ENCODE measurements around the gene RCAN1. TPM values are rescaled to one million over a fixed set of nuclear protein-coding genes. Genes with fewer than 3 reads are reported as not detected.
"Not testable (repeated sequence)": the region's sequence is repeated elsewhere in the genome, so short reads cannot be mapped to it uniquely, and the experiment has no call there.

Gene RCAN1
- total RNA-seq, 2 donors from 2014 or later = 2.9 to 7.4 TPM

DNA sequence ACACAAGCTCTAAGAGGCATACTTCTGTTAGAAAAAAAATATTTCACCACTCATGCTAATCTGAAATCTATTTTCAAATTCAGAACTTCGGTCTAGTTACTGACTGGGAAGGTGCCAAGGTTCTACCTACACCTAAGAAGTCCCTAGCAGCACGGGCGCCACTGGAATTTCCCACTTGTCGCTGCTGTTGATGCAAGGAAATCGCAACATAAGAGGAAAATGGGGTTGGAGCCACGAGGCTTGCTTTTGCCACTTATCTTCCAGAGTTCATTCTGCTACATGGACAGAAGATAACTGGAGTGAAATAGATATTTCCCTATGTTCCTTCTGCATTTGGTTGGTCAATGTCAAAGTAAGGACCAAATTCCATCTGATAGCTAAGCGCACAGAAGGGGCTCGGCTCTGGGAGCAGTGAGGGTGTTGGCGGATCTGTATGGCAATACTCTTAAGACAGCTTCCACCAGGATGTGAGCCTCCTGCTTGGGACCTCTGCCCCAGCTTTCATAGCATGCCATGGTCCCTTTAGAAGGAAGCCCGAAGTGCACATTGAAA, 47.2 kb downstream of the RCAN1 start:
- no peak for ATAC-seq
- Mint-ChIP-seq H3K9me3 (peaks cover 3 to 4% of the 10 kb centered on the region in 2 donors), H3K27ac (no peak overlapping the region), H3K36me3 (peaks cover 8 to 16% of the 10 kb centered on the region in 2 donors)
- no peak for DNase-seq (ENCODE audit: low spot score in 2 of 2)

DNA sequence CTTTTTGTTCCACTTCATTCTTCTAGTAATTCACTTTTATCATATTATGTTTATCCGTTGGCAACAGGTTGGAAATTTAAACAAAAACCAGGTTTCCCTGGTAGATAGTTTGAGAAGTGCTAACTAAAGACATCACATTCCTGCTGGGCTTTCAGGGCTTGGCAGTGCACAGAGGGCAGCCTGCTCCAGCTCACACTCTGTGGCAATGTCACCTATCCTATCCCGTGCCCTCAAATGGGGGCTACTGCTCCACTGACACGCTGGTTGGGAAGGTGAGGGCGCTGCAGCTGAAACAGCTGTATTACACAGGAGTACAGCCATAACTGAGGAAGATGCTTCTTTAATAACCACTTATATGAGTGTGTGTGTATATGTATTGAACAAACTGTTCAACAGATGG, 49.7 kb downstream of the RCAN1 start:
- no peaks in the 10 kb centered on the region for H3K9me3 Mint-ChIP-seq
- peaks cover 4 to 12% of the 10 kb centered on the region in 2 donors for H3K36me3 Mint-ChIP-seq
- no peak for ATAC-seq

DNA sequence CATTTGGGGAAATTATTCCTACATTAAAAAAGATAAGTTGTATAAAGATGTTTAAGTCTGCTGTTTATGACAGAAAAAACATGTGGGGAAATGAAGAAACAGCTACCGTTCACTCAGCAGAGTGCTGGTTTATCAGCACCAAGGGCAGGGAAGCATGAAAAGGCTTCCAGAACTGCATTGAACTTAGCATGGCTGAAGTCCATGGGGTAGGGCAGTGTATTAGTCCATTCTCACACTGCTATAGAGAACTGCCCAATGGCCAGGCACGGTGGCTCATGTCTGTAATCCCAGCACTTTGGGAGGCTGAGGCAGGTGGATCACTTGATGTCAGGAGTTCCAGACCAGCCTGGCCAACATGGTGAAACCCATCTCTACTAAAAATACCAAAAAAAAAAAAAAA, 51.5 kb downstream of the RCAN1 start:
- H3K9me3 Mint-ChIP-seq; H3K36me3 Mint-ChIP-seq; DNase-seq (ENCODE audit: low spot score in 2 of 2); ATAC-seq; H3K27ac Mint-ChIP-seq: not testable (repeated sequence)

More for the DNA sequence above, 49.7 kb downstream of the RCAN1 start:
- no peak overlapping the region for H3K27ac Mint-ChIP-seq
- DNase-seq (ENCODE audit: low spot score in 2 of 2) = no peak

DNA sequence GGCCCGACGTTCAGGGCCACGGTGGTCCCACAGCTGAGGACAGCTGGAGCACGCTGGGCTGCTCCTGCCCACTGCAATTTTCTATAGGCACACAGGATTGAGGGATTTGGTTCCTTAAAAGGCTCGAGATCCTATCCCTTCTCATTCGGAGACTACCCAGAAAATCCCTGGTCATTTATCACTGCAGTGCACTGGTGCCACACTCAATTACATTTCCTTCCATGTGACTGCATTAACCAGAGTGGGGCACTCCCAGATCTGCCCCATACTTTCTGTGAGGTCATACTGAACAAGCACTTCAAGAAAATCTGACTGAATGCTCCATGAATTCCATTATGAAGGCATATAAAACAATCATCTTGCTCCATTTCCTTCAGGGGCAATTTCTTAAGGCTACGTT, 53.1 kb downstream of the RCAN1 start:
- peaks cover 4% of the 10 kb centered on the region in 2 donors for H3K36me3 Mint-ChIP-seq
- H3K27ac Mint-ChIP-seq = no peak overlapping the region
- DNase-seq (ENCODE audit: low spot score in 2 of 2) = no peak
- H3K9me3 Mint-ChIP-seq = no peaks in the 10 kb centered on the region
- no peak for ATAC-seq

DNA sequence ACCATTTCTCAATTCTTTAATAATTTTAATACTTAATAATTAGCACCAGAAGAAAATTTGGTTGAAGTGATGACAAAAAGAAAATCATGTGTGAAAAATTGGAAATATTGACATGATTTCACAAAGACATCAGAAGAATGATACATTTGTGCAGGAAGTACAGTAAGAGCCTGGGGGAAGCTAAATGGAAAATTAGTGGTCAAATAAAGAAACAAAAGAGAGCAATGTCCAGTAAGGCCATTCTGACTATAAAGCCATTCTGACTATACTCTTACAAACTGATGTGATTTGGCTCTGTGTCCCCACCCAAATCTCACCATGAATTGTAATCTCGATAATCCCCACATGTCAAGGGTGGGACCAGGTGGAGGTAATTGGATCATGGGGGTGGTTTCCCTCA, 54.3 kb downstream of the RCAN1 start:
- peaks cover 4% of the 10 kb centered on the region in 2 donors for H3K36me3 Mint-ChIP-seq
- H3K9me3 Mint-ChIP-seq = no peaks in the 10 kb centered on the region
- DNase-seq (ENCODE audit: low spot score in 2 of 2) (no peak), ATAC-seq (no peak)
- H3K27ac Mint-ChIP-seq = no peak overlapping the region

DNA sequence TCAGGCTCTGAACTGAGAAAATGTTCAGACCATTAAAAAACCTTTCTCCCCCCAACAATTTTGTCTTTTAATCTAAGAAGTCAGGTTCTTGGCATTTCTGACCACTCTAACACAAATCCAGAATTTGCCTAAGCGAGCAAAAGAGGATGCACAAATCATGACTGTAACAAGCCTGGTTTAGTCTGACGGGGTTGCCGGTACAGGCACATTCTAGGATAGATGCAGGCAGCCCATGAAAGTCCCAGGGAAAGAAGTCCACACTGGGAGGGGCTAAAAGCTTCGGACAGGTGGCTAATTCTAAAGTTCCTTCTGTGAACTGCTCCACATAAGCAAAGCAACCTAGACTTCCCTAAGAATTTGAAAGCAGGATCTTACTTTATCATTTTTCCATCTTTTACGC, 54.9 kb downstream of the RCAN1 start:
- ATAC-seq = no peak
- H3K27ac Mint-ChIP-seq = no peak overlapping the region
- DNase-seq (ENCODE audit: low spot score in 2 of 2) = no peak
- H3K9me3 Mint-ChIP-seq = peaks cover 2 to 3% of the 10 kb centered on the region in 2 donors
- H3K36me3 Mint-ChIP-seq = peaks cover 4 to 7% of the 10 kb centered on the region in 2 donors

DNA sequence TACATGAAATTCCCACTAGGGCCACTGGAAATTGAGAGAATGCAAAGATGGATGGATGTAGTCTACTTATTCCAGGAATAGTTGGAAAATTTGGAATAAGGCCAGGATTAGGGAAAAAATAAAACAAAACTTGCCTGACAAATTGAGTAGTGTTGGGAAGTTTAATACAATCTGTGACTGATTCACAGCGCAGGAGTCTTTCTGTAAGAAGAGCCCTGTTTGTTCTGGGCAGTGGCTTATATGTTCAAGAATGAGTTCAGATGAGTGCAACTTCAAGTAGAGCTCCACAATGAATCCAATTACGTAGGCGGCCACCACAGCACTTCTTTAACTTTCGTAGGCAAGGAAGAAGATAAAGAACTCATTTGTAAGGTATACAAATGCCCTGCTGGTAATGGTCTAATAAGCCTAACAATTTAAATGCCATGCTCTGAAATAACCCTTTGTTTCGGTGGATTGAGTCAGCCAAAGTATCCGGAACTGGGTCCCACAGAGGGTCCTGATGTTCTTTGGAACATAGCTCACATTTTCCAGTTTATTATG, 55.8 kb downstream of the RCAN1 start:
- H3K36me3 Mint-ChIP-seq = peaks cover 11 to 15% of the 10 kb centered on the region in 2 donors
- DNase-seq (ENCODE audit: low spot score in 2 of 2) (no peak), ATAC-seq (no peak)

DNA sequence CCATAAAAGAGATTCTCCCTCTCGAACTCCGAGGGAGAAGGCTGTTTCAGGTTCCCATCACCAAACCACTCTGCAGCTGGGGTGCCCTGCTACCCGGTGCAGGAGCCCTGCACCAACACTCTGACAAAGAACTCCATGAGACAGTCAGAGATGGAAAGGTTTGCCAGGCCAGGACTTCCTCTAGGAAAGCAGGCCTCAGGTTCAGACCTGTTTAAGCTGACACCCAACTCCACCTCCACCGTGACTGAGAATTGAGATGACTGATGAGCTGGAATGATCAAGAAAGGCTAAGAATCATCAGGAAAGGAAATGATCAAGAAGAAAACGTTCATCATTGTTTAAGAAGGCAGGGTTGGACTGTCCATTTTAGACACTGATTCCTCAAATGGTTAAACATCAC, 56.7 kb downstream of the RCAN1 start:
- Mint-ChIP-seq H3K9me3 (peaks cover 8 to 13% of the 10 kb centered on the region in 2 donors), H3K27ac (no peak overlapping the region)
- no peak for ATAC-seq

More for the DNA sequence above, 55.8 kb downstream of the RCAN1 start:
- Mint-ChIP-seq H3K9me3 (peaks cover 8 to 11% of the 10 kb centered on the region in 2 donors), H3K27ac (peak overlapping the region in 1 of 2 donors; percentile 21)

DNA sequence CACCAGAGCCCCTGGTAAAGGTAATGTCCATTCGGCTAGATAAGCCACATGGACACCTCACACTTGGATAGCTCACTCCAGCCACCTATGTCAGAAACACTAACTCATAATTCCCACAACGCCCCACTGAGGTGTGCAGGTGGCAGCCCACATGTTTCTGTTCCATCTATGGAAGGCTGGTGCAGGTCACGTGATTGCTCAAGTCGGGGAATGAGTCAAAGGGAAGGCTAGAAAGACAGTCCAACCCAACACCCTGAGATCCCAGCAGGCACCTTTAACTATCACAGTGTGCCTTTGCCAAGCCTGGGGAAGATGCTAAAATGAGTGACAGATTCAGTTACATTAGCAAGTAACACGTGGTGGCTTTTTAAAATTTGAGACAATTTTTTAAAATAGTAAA, 57.7 kb downstream of the RCAN1 start:
- Mint-ChIP-seq H3K9me3 (peaks cover 8 to 13% of the 10 kb centered on the region in 2 donors), H3K27ac (no peak overlapping the region), H3K36me3 (peaks cover 10 to 13% of the 10 kb centered on the region in 2 donors)
- ATAC-seq (peak; percentile 41 to 68), DNase-seq (ENCODE audit: low spot score in 2 of 2) (no peak)

More for the DNA sequence above, 56.7 kb downstream of the RCAN1 start:
- peaks cover 10 to 13% of the 10 kb centered on the region in 2 donors for H3K36me3 Mint-ChIP-seq
- no peak for DNase-seq (ENCODE audit: low spot score in 2 of 2)

DNA sequence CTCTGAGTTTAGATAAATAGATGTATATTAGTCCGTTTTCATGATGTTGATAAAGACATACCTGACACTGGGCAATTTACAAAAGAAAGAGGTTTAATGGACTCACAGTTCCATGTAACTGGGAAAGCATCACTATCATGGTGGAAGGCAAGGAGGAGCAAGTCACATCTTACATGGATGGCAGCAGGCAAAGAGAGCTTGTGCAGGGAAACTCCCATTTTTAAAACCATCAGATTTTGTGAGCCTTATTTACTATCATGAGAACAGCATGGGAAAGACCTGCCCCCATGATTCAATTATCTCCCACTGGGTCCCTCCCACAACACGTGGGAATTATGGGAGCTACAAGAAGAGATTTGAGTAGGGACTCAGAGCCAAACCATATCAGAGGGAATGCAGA, 60.2 kb downstream of the RCAN1 start:
- not testable (repeated sequence) for DNase-seq (ENCODE audit: low spot score in 2 of 2); ATAC-seq
- H3K36me3 Mint-ChIP-seq = peaks cover 14 to 27% of the 10 kb centered on the region in 2 donors
- peak overlapping the region in 1 of 2 donors; percentile 73 for H3K27ac Mint-ChIP-seq
- H3K9me3 Mint-ChIP-seq = peaks cover 11 to 18% of the 10 kb centered on the region in 2 donors

DNA sequence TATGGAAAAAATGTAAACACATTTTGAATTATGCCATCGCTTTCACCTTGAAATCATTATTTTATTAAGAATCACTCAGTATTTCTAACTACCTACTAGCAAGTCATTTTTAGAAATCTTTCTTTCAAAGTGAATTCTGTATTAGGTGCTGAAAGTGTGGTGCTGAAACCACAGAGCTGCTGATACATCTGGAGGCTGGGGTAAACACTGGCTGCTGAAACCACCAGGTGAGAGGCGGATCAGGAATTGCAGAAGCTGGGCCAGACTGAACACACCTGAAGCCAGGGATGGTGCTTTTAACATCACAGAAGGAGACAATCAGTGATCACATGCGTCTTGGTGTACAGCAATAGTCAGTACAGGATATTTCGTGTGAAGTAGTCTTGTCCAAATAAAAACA, 60.7 kb downstream of the RCAN1 start:
- H3K9me3 Mint-ChIP-seq = peaks cover 11 to 18% of the 10 kb centered on the region in 2 donors
- DNase-seq (ENCODE audit: low spot score in 2 of 2) = no peak
- H3K36me3 Mint-ChIP-seq = peaks cover 14 to 27% of the 10 kb centered on the region in 2 donors
- H3K27ac Mint-ChIP-seq = peak overlapping the region in 1 of 2 donors; percentile 73
- ATAC-seq = peak in 1 of 2 donors; percentile 66

DNA sequence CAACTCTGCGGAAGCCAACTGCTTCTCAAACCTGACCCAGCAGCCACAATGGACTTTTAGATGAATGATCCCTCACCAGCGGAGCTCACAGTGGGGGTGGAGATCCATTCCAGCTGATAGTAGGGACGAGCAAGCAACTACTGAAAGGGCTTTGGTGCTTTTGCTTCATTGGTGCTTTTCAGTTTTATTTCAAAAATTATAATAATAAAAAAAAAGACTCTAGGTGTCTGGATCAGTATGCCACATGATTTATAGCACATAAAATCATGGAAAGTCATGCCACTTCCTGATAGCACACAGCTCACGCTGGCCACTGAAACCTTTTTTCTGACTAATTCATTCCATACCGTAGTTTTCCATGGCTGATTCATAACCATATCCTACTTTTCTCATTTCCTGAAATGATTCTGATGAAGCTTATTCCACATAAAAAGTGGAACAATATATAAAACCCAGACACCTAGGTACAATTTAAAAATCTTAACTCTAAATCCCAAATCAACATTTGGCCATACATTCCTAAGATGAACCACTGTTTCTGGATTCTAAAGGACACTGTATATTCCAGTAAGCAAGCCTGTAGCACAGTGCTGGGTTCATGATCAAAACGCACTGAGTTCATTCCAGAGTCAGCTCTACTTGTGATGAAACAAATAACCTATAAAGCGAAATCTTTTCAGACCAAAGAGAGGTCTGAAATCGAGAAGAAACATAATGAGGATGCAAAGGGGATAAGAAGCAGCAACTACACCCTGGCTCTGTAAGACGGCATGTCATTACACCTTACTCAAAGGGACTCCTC, 61.6 kb downstream of the RCAN1 start:
- ATAC-seq (peak; percentile 55 to 58), DNase-seq (ENCODE audit: low spot score in 2 of 2) (no peak)
- peaks cover 11 to 18% of the 10 kb centered on the region in 2 donors for H3K9me3 Mint-ChIP-seq
- H3K36me3 Mint-ChIP-seq = peaks cover 14 to 27% of the 10 kb centered on the region in 2 donors
- peak overlapping the region in 1 of 2 donors; percentile 73 for H3K27ac Mint-ChIP-seq

DNA sequence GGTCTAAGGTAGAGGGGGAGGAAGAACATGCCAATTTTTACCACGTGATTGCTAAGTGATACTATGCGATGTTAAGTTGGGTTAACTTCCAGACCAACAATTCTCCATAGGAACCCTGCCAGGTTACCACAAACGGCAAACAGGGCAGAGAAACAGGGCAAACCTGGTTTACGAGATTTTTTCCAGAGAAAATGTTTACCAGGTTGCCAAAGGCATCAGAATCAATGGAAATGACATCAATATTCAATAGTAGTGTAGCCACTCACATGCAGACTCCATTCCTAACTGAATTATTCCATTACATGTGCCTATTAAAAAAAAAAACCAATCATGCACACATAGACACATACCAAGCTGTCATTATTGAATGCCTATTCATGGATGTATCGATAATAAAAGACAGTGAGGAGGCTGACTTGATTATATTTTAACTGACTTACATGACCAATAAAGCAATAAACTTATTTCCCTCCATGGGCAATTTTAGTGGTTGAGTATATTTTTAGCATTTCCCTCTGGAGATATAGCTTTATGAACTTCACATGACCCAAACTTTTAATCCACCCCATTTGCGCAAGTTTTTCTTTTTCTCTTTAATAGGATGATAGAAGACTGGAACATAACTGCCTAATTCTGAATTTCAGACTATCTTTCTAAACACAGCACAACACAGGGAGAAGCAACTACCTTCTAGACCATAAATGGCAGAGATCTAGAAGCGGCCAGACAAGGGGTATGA, 62.4 kb downstream of the RCAN1 start:
- Mint-ChIP-seq H3K27ac (peak overlapping the region in 1 of 2 donors; percentile 73), H3K9me3 (peaks cover 11 to 18% of the 10 kb centered on the region in 2 donors), H3K36me3 (peaks cover 14 to 27% of the 10 kb centered on the region in 2 donors)
- ATAC-seq = no peak
- DNase-seq (ENCODE audit: low spot score in 2 of 2) = no peak

DNA sequence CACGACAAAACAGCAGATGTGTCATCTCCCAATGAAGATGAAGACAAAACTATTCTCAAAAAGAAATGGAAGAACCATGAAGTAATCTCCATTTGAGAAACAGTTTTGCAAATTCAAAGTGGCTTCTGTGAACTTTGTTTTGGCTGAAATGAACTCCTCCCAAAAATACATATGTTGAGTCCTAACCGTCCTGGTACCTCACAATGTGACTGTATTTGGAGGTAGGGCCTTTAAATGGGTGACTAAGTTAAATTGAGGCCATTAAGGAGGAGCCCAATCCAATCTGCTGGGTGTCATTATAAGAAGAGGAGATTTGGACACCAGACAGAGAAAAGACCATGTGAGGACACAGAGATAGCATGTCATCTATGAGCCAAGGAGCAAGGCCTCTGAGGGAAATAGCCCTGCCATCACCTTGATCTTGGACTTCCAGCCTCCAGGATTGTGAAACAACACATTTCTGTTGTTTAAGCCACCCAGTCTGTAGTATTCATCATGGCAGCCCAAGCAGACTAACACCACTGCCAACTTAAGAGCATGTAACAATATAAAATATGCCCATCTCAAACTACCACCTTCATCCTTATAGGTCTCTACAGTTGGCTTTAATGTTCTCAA, 64.6 kb downstream of the RCAN1 start:
- peaks cover 11 to 18% of the 10 kb centered on the region in 2 donors for H3K9me3 Mint-ChIP-seq
- H3K36me3 Mint-ChIP-seq = peaks cover 14 to 27% of the 10 kb centered on the region in 2 donors
- no peak for DNase-seq (ENCODE audit: low spot score in 2 of 2)
- no peak for ATAC-seq
- no peak overlapping the region for H3K27ac Mint-ChIP-seq

DNA sequence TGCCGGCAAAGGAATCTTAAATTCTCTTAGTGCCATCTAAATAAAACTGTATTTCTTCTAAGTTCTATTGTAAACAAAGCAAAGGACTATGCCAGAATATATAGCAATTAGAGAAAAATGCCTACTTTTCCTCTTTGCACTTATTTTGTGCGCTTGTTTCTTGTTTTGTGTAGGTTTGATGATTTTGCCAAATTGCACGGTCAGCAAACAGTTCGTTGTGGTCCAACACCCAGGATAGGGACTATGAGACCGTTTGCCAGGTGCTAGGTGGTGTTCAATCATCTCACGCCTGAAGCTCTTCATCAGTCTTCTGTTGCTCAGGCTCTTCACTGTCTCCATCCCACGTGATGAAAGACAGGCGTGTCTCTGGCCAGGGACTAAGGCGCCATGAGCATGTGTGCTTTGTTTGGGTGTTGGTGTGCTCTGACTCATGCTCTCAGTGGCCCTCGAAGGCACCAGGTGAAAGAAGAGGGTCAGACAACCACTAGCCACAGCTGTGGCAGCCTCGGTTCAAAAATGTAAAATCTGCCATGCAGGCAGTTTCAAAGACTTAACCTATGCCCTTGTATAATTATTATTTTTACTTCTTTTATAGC, 66.0 kb downstream of the RCAN1 start:
- H3K36me3 Mint-ChIP-seq = peaks cover 4 to 21% of the 10 kb centered on the region in 2 donors
- H3K27ac Mint-ChIP-seq = no peak overlapping the region
- ATAC-seq (peak in 1 of 2 donors; percentile 42), DNase-seq (ENCODE audit: low spot score in 2 of 2) (no peak)
- H3K9me3 Mint-ChIP-seq = peaks cover 3 to 5% of the 10 kb centered on the region in 2 donors

DNA sequence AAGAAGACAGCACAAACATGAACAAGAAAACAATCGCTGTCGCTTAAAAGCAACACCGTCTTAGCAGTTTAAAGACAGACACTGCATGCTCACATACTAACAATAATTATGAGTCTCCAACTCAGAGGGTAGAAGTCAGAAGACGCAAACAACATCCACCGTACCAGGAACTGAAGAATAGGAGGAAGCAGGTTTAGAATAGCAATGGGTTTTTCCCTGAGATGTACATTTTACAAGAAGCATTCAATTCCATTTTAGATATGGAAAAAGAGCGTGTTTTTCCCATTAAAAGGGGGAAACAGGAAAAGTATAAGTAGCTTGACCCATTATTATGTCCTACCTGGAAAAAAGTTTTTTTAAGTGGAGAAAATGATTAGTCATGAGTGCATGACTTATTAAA, 68.4 kb downstream of the RCAN1 start:
- no peak for ATAC-seq
- peaks cover 11 to 21% of the 10 kb centered on the region in 2 donors for H3K36me3 Mint-ChIP-seq
- H3K27ac Mint-ChIP-seq = no peak overlapping the region
- no peak for DNase-seq (ENCODE audit: low spot score in 2 of 2)
- H3K9me3 Mint-ChIP-seq = peaks cover 6 to 10% of the 10 kb centered on the region in 2 donors
